Measurements from ENCODE around the gene KDELR1.
A peak's percentile ranks its signal among the peaks of the same experiment; 100 is the strongest.
"Not testable (repeated sequence)": the region's sequence is repeated elsewhere in the genome, so short reads cannot be mapped to it uniquely, and the experiment has no call there.

KDELR1 gene

DNA sequence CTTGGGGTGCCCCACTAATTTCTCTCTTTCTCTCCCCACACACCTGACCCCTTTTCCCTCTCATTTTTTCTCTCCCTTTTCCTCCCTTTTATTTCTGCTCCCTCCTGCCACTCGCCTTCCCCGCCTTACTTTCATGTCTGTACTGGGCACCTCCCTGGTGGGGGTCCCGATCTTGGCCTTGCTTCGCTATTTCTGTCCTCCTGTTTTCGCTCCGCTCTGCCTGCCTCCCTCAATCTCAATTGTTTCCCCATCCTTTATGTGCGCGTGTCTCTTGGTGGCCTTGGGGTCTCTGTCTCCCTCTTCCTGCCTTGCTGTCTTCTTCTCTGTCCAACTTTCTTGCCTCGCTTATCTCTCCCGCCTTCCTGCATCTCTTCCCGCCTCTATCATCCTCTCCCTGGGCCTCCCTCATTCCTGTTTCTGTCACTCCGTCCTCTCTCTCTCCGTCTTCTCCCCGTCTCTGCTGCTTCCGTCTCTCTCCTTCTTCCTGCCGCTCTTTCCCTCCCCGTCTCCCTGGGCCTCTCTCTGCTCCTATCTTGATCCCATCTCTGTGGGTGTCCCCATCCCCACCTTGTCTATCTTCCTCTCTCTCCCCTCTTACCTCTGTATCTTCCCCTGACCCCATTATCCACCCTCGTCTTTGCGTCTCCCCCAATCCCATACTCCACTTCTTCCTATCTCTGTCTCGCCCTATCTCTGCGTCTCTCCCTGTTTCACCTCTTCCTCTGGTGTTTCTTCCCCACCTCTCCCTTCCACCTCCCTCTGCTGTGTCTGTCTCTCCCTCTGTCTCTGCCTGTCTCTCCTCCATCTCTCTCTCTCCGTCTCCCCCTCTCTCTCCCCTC lies 6.1 kb upstream of the KDELR1 start:
- no peak for DNase-seq (ENCODE audit: low read depth)

GRCh38 chr19:48396824-48397176 lies 5.4 kb upstream of the KDELR1 start:
- DNase-seq (ENCODE audit: low read depth), result no peak

DNA sequence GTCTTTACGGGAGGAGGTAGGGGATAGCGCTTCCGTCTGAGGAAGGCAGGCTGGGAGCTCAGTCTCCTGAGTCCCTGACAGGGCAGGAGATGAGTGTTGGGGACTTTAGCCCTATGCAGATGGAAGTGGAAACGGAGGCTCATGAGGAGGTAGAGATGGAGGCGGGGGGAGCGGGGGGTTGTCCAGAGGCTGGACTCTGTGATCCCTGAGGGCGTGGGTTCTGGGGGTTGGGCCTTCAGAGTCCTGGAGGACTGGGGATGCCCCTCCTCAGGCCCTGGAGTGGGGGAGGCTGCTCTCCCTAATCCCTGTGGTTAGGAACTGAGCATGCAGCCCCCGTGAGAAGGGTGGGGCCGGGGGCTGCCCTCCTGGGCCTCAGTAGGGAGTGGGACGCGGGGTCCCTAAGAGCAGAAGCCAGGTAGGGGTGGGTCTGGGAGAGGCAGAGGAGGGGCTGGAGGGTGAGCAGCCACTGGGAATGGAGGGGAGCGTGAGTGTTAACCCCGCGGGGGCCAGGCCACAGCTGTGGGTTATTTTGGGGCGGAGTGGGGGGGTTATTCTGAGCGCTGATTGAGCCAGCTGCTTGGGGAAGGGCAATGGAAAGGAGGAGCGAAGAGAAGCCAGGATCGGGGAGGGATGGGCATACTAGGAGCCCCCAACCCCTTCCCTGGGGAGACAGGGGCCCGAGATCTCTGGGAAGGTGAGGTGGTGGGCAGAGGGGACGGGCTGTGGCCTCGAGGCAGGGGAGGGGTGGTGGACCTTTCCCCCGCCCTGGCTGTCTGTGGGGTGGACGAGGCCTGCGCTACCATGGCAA lies 4.9 kb upstream of the KDELR1 start:
- no peak for DNase-seq (ENCODE audit: low read depth)

GRCh38 chr19:48395499-48395898 lies 4.1 kb upstream of the KDELR1 start:
- no peak for DNase-seq (ENCODE audit: low read depth)

DNA sequence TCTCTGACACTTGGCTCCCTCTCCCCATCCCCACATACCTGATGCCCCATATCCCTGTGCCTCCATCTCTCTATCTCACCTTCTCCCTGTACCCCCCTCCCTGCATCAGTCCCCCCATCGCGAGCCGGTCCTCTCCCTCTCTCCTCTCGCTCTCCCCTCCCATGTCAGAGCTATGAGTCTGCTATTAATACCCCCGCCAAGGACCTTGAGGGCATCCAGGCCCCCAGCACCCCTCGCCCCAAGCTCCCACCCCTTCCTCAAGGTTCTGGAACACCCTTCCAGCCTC lies 3.8 kb upstream of the KDELR1 start:
- DNase-seq (ENCODE audit: low read depth), result no peak

DNA sequence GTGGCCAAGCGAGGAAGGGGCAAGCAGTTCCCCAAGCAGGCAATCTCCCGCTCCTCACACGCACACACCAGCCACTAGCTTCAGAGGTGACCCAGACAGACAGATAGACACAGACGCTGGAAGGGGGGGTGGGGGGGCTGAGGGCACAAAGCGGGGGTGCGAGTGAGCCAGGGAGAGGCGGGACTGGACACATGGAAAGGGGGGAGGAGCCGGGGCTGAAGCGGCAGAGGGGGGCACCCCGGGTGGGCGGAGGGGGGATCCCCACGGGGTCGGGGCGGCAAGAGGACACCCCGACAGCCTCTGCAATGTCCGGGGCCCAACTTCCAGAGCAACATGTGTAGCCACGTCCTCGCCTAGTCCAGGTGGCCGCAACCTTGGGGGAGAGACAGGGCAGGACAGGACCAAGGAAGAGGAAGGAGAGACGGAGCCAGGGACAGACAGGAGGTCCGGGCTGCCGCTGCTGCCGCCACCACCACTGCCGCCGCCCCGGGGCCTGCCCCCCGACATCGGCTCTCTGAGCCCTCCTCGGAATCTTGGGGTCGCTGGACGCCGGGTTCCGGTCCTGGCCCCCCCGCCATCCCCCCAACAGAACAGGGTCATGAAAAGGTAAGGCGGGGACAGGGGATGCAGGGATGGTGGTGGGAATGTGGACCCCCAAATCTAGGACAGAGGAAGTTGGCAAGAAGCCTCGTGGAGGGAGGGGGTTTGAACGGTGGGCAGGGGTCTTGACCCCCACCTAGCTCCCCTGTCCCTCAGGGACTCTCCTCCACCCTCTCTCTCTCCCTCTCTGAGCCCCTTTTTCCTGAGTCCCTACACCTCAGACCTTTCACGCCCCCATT lies 3.2 kb upstream of the KDELR1 start:
- no peak for DNase-seq (ENCODE audit: low read depth)

GRCh38 chr19:48393559-48394330 lies 2.4 kb upstream of the KDELR1 start, which contains the start of gene GRIN2D:
TSS of gene GRIN2D (plus strand) at chr19:48393668. CDS start at chr19:48398393, 4,725 bp downstream.
- DNase-seq (ENCODE audit: low read depth), result no peak

GRCh38 chr19:48392860-48393558 lies 1.7 kb upstream of the KDELR1 start:
- DNase-seq (ENCODE audit: low read depth), result no peak

DNA sequence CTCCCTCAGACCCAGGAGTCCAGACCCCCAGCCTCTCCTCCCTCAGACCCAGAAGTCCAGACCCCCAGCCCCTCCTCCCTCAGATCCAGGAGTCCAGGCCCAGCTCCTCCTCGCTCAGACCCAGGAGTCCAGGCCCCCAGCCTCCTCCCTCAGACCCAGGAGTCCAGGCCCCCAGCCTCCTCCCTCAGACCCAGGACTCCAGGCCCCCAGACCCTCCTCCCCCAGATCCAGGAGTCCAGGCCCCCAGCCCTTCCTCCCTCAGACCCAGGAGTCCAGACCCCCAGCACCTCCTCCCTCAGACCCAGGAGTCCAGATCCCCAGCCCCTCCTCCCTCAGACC lies 624 bp upstream of the KDELR1 start:
- DNase-seq (ENCODE audit: low read depth), result not testable (repeated sequence)

- DNase-seq (ENCODE audit: low read depth), result peak; percentile 51
Observed at GRCh38 chr19:48390188-48391099, 907 bp downstream of the KDELR1 start.

DNA sequence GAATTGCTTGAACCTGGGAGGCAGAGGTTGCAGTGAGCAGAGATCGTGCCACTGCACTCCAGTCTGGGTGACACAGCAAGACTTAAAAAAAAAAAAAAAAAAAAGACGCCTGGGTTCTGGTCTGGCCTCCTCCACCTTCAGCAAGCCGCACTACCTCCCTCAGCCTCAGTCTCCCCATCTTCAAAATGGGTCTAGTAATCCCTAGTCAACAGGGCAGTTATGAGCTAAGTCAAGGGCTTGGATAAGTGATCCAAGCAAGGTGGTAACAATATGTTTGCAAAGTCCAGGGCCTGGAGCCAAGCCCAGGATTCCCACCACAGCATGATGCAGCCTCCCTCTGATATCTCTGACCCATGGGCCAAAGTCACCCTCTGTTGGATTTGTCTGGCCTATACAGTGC lies 4.4 kb downstream of the KDELR1 start:
- no peak for DNase-seq (ENCODE audit: low read depth)

DNA sequence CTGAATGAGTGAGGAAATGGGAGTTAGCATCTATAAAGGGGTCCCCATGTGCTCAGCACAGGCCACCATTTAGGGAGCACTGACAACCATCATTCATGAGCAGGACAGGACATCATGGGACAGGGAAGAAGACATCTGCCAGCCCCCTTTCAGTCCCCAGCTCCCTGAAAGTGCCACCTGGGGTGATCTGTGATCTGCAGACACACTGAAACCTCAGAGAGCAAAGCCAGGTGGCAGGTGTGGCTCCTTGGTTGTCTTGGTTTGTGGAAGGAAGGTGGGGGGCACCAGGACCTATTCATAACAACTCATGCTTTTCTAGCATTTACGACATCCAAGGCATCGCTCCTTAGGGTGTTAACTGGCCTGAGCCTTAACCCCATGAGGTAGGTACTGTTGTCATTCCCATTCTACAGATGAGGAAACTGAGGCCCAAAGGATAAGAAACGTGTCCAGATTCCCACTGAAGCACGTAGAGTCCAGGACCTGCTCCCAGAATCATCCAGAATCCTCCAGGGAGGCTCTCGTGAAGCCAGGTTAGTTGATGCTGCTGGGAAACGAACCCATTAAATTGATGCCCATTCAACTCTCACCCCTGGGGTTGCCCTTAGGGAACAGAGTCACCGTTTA lies 5.8 kb downstream of the KDELR1 start:
- no peak for DNase-seq (ENCODE audit: low read depth)

DNA sequence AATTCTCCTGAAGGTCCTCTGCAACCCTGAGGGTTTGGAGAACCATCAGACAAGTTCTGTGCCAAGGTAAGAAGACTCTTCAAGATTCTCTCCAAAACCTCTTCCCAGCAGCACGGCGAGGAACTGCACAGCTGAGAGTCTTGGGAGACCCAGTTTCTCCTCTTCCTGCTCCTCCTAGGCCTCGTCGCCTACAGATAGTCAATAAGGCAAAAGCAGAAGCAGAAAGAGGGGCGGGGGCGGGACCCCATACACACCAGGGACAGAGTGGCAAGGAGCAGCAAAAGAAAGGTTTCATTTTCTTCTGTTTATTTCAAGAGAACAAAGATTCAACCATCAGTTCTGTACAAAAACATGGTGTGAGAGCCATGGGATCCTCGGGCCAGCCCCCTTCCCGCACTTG lies 9.1 kb downstream of the KDELR1 start:
- no peak for DNase-seq (ENCODE audit: low read depth)

GRCh38 chr19:48381178-48381950 lies 10.0 kb downstream of the KDELR1 start:
- DNase-seq (ENCODE audit: low read depth), result no peak

DNA sequence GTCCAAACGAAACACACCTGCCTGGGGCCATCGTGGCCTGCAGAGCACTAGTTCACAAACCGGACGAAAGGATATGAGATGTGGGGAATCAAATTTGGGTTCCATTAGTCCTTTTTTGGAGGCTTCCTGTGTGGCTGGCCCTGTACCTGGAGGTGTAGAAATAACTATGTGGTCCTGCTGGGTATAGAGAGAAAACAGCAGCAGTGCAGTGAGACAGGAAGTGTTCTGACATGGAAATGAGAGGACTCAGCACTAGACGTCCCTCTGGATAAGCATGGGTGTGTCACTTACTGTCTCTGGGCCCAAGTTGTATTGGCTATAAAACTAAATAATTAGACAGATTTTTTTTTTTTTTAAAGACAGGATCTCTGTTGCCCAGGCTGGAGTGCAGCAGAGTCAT lies 12.3 kb downstream of the KDELR1 start:
- no peak for DNase-seq (ENCODE audit: low read depth)

- DNase-seq (ENCODE audit: low read depth), result no peak
Observed at GRCh38 chr19:48378194-48378570, 13.2 kb downstream of the KDELR1 start.

GRCh38 chr19:48373567-48373966 lies 17.8 kb downstream of the KDELR1 start:
- no peak for DNase-seq (ENCODE audit: low read depth)

DNA sequence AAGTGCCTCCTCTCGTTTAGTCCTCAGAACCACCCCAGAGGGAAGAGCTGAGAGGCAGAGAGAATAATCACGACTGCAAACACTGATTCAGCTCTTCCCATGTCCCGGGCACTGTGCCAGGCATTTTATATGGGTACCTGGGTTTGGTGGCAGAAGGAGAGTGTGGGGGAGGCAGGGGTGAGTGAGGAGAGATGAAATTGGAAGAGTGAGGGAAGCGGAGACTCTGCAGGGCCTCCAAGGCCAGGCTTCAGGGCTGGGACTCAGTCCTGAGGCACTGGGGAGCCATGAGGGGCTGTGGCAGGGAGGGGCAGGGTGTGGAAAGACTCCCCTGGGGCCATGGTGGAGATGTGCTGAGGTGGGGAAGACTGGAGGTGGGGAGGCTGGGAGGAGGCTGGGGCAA lies 18.4 kb downstream of the KDELR1 start:
- no peak for DNase-seq (ENCODE audit: low read depth)

DNA sequence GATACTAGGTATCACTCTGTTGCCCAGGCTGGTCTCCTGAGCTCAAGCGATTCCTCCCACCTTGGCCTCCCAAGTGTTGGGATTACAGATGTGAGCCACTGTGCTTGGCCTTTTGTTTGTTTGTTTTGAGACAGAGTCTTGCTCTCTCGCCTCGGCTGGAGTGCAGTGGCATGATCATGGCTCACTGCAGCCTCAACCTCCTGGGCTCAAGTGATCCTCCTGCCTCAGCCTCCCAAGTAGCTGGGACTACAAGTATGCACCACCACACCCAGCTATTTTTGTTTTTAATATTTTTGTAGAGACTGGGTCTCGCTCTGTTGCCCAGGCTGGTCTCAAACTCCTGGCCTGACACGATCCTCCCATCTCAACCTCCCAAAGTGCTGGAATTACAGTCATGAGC lies 19.6 kb downstream of the KDELR1 start:
- not testable (repeated sequence) for DNase-seq (ENCODE audit: low read depth)

Data from activated T-helper 9 cell treated with anti-CD3 and anti-CD28 coated beads, Interleukin-2, amount 50 U/mL, for 16 hours (primary cell).